ENCODE data around the gene OPN3. TPM values are rescaled to one million over a fixed set of nuclear protein-coding genes. Genes with fewer than 3 reads are reported as not detected.

OPN3 gene
- total RNA-seq, 6 donors from 2014 or later: 11.5 to 63.4 (median 30.2) TPM

GRCh38 chr1:241560146-241560848, 79.9 kb downstream of the OPN3 start:
- Histone ChIP-seq H3K4me1 (no peaks in the 10 kb centered on the region), H3K4me3 (no peak overlapping the region), H3K27me3 (no peaks in the 10 kb centered on the region), H3K27ac (no peak overlapping the region), H3K36me3 (no peaks in the 10 kb centered on the region), H3K9me3 (no peaks in the 10 kb centered on the region)
- 63 to 78% methylated on average over 4 of the region's 4 CpGs for WGBS, 2 donors
- TF ChIP-seq CTCF (IDR thresholded peaks at IDR 0.05) (no peak), EP300 (IDR thresholded peaks at IDR 0.05) (no peak), POLR2AphosphoS5 (IDR thresholded peaks at IDR 0.05) (no peak), POLR2A (IDR thresholded peaks at IDR 0.05) (no peak)
- no peak for ATAC-seq (ENCODE audit: low FRiP score in 2 of 2)
- DNase-seq: no peak

GRCh38 chr1:241557551-241558193, 82.5 kb downstream of the OPN3 start:
- no peaks in the 10 kb centered on the region for H3K9me3 ChIP-seq
- DNase-seq: no peak
- no peaks in the 10 kb centered on the region for H3K36me3 ChIP-seq
- no peaks in the 10 kb centered on the region for H3K4me1 ChIP-seq
- WGBS, 2 donors: 71 to 73% methylated on average over 5 of the region's 5 CpGs
- ATAC-seq (ENCODE audit: low FRiP score in 2 of 2): no peak
- H3K27ac ChIP-seq: no peak overlapping the region
- H3K27me3 ChIP-seq: no peaks in the 10 kb centered on the region
- no peak overlapping the region for H3K4me3 ChIP-seq
- TF ChIP-seq POLR2A (IDR thresholded peaks at IDR 0.05) (no peak), EP300 (IDR thresholded peaks at IDR 0.05) (no peak), POLR2AphosphoS5 (IDR thresholded peaks at IDR 0.05) (no peak), CTCF (IDR thresholded peaks at IDR 0.05) (no peak)

- Histone ChIP-seq H3K4me3 (no peak overlapping the region), H3K9me3 (no peaks in the 10 kb centered on the region), H3K4me1 (no peaks in the 10 kb centered on the region), H3K27me3 (no peaks in the 10 kb centered on the region), H3K27ac (no peak overlapping the region), H3K36me3 (no peaks in the 10 kb centered on the region)
- DNase-seq (no peak), ATAC-seq (ENCODE audit: low FRiP score in 2 of 2) (no peak)
- 86 to 87% methylated on average over 5 of the region's 5 CpGs for WGBS, 2 donors
- TF ChIP-seq POLR2A (IDR thresholded peaks at IDR 0.05): no peak
- TF ChIP-seq POLR2AphosphoS5 (IDR thresholded peaks at IDR 0.05): no peak
- TF ChIP-seq CTCF (IDR thresholded peaks at IDR 0.05): no peak
- no peak for TF ChIP-seq EP300 (IDR thresholded peaks at IDR 0.05)
Measured at GRCh38 chr1:241557031-241557430, 83.1 kb downstream of the OPN3 start.

- Histone ChIP-seq H3K4me1 (no peaks in the 10 kb centered on the region), H3K4me3 (no peak overlapping the region), H3K36me3 (no peaks in the 10 kb centered on the region), H3K9me3 (no peaks in the 10 kb centered on the region), H3K27me3 (no peaks in the 10 kb centered on the region), H3K27ac (no peak overlapping the region)
- TF ChIP-seq POLR2AphosphoS5 (IDR thresholded peaks at IDR 0.05): no peak
- TF ChIP-seq CTCF (IDR thresholded peaks at IDR 0.05): no peak
- no peak for TF ChIP-seq EP300 (IDR thresholded peaks at IDR 0.05)
- TF ChIP-seq POLR2A (IDR thresholded peaks at IDR 0.05): no peak
- WGBS, 2 donors: 91 to 96% methylated on average over 3 of the region's 3 CpGs
- ATAC-seq (ENCODE audit: low FRiP score in 2 of 2) (no peak), DNase-seq (no peak)
Measured at GRCh38 chr1:241555526-241555925, 84.6 kb downstream of the OPN3 start.

Measured in upper lobe of left lung (tissue), 6 donors.